CD14-positive monocyte (primary cell): ENCODE measurements around the gene UVSSA. TPM values are rescaled to one million over a fixed set of nuclear protein-coding genes. Genes with fewer than 3 reads are reported as not detected.

Experiments
- DNase-seq, 3 donors: peaks; one replicate each; pipeline ENCODE4 v3.0.0-alpha.2; 2011 to 2022
- H2AFZ ChIP-seq: 2 replicates; pipeline ENCODE4 v1.6.0; 2012; ENCODE audit warnings: mild to moderate bottlenecking, low read depth, low read length, inconsistent platforms; ENCODE audit not compliant: insufficient read depth, poor library complexity, severe bottlenecking
- H3K27ac ChIP-seq, 2 donors: 1 replicate in 1 of 2; 2 replicates in 1 of 2; pipeline ENCODE4 v1.5.1; 2012 to 2013; ENCODE audit warnings: low read length in 2 of 2, control low read depth in 1 of 2, inconsistent platforms in 1 of 2, low read depth in 1 of 2, mild to moderate bottlenecking in 1 of 2
- H3K27me3 ChIP-seq, 2 donors: one replicate each; pipeline versions ENCODE4 v1.6.0 to v1.6.1; 2011 to 2013; ENCODE audit warnings: low read length in 2 of 2; ENCODE audit not compliant: control insufficient read depth in 2 of 2, insufficient read depth in 2 of 2
- H3K36me3 ChIP-seq, 2 donors: replicated peaks in 1 of 2; 1 replicate in 1 of 2; 2 replicates in 1 of 2; pipeline versions ENCODE4 v1.5.1 to v1.6.1; 2012 to 2013; ENCODE audit warnings: low read length in 2 of 2, control low read depth in 1 of 2, inconsistent platforms in 1 of 2, mild to moderate bottlenecking in 1 of 2; ENCODE audit not compliant: insufficient read depth in 2 of 2, control insufficient read depth in 1 of 2
- H3K4me1 ChIP-seq, 2 donors: 1 replicate in 1 of 2; 2 replicates in 1 of 2; pipeline versions ENCODE4 v1.5.1 to v1.6.1; 2012 to 2013; ENCODE audit warnings: low read length in 2 of 2, control low read depth in 1 of 2, inconsistent platforms in 1 of 2, mild to moderate bottlenecking in 1 of 2, moderate library complexity in 1 of 2; ENCODE audit not compliant: insufficient read depth in 2 of 2, control insufficient read depth in 1 of 2
- H3K4me2 ChIP-seq: replicated peaks from 2 replicates; pipeline ENCODE3; 2012; ENCODE audit warnings: low read length, moderate library complexity, mild to moderate bottlenecking; ENCODE audit not compliant: poor library complexity, severe bottlenecking; ENCODE audit errors: extremely low read depth
- H3K4me3 ChIP-seq, 3 experiments: fragments of 200-600 bp in 1 of 3; sonication (generic) in 1 of 3; replicated peaks in 1 of 3; 1 replicate in 2 of 3; 2 replicates in 1 of 3; pipeline ENCODE4 v1.5.1; 2011 to 2013; ENCODE audit warnings: low read length in 3 of 3, mild to moderate bottlenecking in 3 of 3, control low read depth in 2 of 3, low read depth in 2 of 3, inconsistent platforms in 1 of 3, moderate library complexity in 1 of 3
- H3K79me2 ChIP-seq: 2 replicates; pipeline ENCODE4 v1.6.0; 2012; ENCODE audit warnings: mild to moderate bottlenecking, control low read depth, inconsistent platforms, low read length, moderate library complexity; ENCODE audit not compliant: insufficient read depth
- H3K9ac ChIP-seq: 2 replicates; pipeline ENCODE4 v1.6.0; 2017; ENCODE audit warnings: low read length, mild to moderate bottlenecking; ENCODE audit not compliant: insufficient read depth, poor library complexity, severe bottlenecking
- H3K9me3 ChIP-seq, 2 donors: replicated peaks in 1 of 2; 1 replicate in 1 of 2; 2 replicates in 1 of 2; pipeline versions ENCODE4 v1.5.1 to v1.6.1; 2012 to 2013; ENCODE audit warnings: low read length in 2 of 2, control low read depth in 1 of 2; ENCODE audit not compliant: control insufficient read depth in 1 of 2, insufficient read depth in 1 of 2
- H4K20me1 ChIP-seq: 2 replicates; pipeline ENCODE4 v1.6.0; 2012; ENCODE audit warnings: mild to moderate bottlenecking, low read length, control low read depth, moderate library complexity; ENCODE audit not compliant: insufficient read depth
- H3K27ac Mint-ChIP-seq, 7 donors: one replicate each; pipeline ENCODE4 v1.8.0; 2020; ENCODE audit warnings: mild to moderate bottlenecking in 7 of 7, mixed read lengths in 7 of 7, moderate library complexity in 6 of 7, inconsistent platforms in 2 of 7
- H3K27me3 Mint-ChIP-seq, 3 donors: one replicate each; pipeline ENCODE4 v1.8.0; 2021 to 2022; ENCODE audit warnings: low read depth in 3 of 3, mild to moderate bottlenecking in 3 of 3, mixed read lengths in 3 of 3, moderate library complexity in 3 of 3, inconsistent platforms in 1 of 3
- H3K36me3 Mint-ChIP-seq, 2 donors: one replicate each; pipeline ENCODE4 v1.8.0; 2020; ENCODE audit warnings: mixed read lengths in 2 of 2, inconsistent platforms in 1 of 2, mild to moderate bottlenecking in 1 of 2
- H3K4me1 Mint-ChIP-seq: one replicate; pipeline ENCODE4 v1.8.0; 2020; ENCODE audit warnings: mild to moderate bottlenecking, mixed read lengths
- H3K4me3 Mint-ChIP-seq, 2 donors: one replicate each; pipeline ENCODE4 v1.8.0; 2020; ENCODE audit warnings: mild to moderate bottlenecking in 2 of 2, mixed read lengths in 2 of 2, moderate library complexity in 1 of 2
- H3K9me3 Mint-ChIP-seq, 7 donors: one replicate each; pipeline ENCODE4 v1.8.0; 2020 to 2022; ENCODE audit warnings: mixed read lengths in 7 of 7, mild to moderate bottlenecking in 6 of 7, moderate library complexity in 6 of 7, inconsistent platforms in 2 of 7
- CTCF ChIP-seq: fragments of 200-600 bp; IDR thresholded peaks from one replicate; pipeline ENCODE4 v1.8.0; 2022; ENCODE audit warnings: antibody characterized with exemption, mild to moderate bottlenecking
- WGBS: methylation state at CpG from one replicate; pipeline ENCODE4 v1.1.5; 2013; ENCODE audit warnings: missing lambda C conversion rate; ENCODE audit not compliant: insufficient coverage; 5-methylcytosine and 5-hydroxymethylcytosine counted together
- intact Hi-C, 2 donors: fragments of 100-400 bp; cut with micrococcal nuclease; formaldehyde crosslinking; loops; one replicate each; pipeline versions ENCODE4 v1.15.0 to v1.15.1; 2023
- polyA plus RNA-seq, 3 donors: library from polyadenylated mRNA; depleted of rRNA in 1 of 3; unstranded in 2 of 3; stranded (reverse) in 1 of 3; fragments of 300-500 nt in 2 of 3; fragments of >200 nt in 1 of 3; fragmentation: Illumina TruSeq in 2 of 3; gene quantifications; 1 replicate in 2 of 3; 2 replicates in 1 of 3; pipeline ENCODE4 v1.2.3, GENCODE V29; 2012 to 2021

Gene UVSSA
- polyA plus RNA-seq, 3 donors, result 2.6 to 54.0 (median 4.8) TPM

- DNase-seq, result no peak
These were observed 49.2 kb downstream of the UVSSA start for GRCh38 chr4:1395941-1396805.

More at GRCh38 chr4:1395941-1396805, 49.2 kb downstream of the UVSSA start:
- intact Hi-C loops, result no loop called here
- no peak overlapping the region for H3K4me2 ChIP-seq
- no peak overlapping the region for H3K4me3 Mint-ChIP-seq
- peaks cover 3 to 35% of the 10 kb centered on the region in 2 donors for H3K36me3 ChIP-seq
- H3K27me3 Mint-ChIP-seq, result peaks cover 13 to 17% (median 16%) of the 10 kb centered on the region in 3 donors
- H3K9me3 ChIP-seq, result peaks cover 72 to 74% of the 10 kb centered on the region in 2 donors
- H3K4me3 ChIP-seq, result no peak overlapping the region
- H2AFZ ChIP-seq, result no peak overlapping the region
- no peak for TF ChIP-seq CTCF
- H3K4me1 ChIP-seq, result no peaks in the 10 kb centered on the region
- no peaks in the 10 kb centered on the region for H4K20me1 ChIP-seq
- H3K4me1 Mint-ChIP-seq, result no peaks in the 10 kb centered on the region
- no peak overlapping the region for H3K9ac ChIP-seq
- H3K27ac ChIP-seq, result no peak overlapping the region
- no peak overlapping the region for H3K27ac Mint-ChIP-seq
- H3K36me3 Mint-ChIP-seq, result peaks cover 12 to 21% of the 10 kb centered on the region in 2 donors
- peaks cover 30 to 62% (median 54%) of the 10 kb centered on the region in 7 donors for H3K9me3 Mint-ChIP-seq
- 96% methylated on average over 9 of the region's 13 CpGs for WGBS
- H3K79me2 ChIP-seq, result no peaks in the 10 kb centered on the region
- peaks cover 0 to 14% of the 10 kb centered on the region in 2 donors for H3K27me3 ChIP-seq
